Measurements from ENCODE around the gene HSP90AA1. TPM values are rescaled to one million over a fixed set of nuclear protein-coding genes. Genes with fewer than 3 reads are reported as not detected.
A peak's percentile ranks its signal among the peaks of the same experiment; 100 is the strongest.

Gene HSP90AA1
- total and polyA plus RNA-seq, 2 of the 8 experiments (the other 6 are each of a cell fraction or from before 2014, with no cell fraction given) = 339 to 878 TPM

GRCh38 chr14:102096569-102097188, 9.8 kb upstream of the HSP90AA1 start:
- H2BK5ac ChIP-seq (ENCODE audit: low read depth, low read length) = no peak overlapping the region
- H3K27ac ChIP-seq (ENCODE audit: low read depth, low read length) = no peak overlapping the region
- no peaks in the 10 kb centered on the region for H3K36me3 ChIP-seq (ENCODE audit: control insufficient read depth in 2 of 4, insufficient read depth in 4 of 4, low read length in 3 of 4)
- no peak overlapping the region for H3K9ac ChIP-seq (replicated peaks in 1 of 4; ENCODE audit: extremely low read depth in 1 of 4, low read depth in 3 of 4, low read length in 3 of 4)
- no peak overlapping the region for H3K23ac ChIP-seq (ENCODE audit: insufficient read length)
- no peak overlapping the region for H4K8ac ChIP-seq (ENCODE audit: extremely low read depth, insufficient read depth, low read length)
- H3K4me2 ChIP-seq (ENCODE audit: insufficient read depth in 1 of 2, low read depth in 2 of 2, low read length in 2 of 2) = peak overlapping the region; percentile 7 to 15; a peak in 2 of 4 replicates
- no peak overlapping the region for H3K56ac ChIP-seq (replicated peaks; ENCODE audit: insufficient read length, low read depth, low read length)
- H4K5ac ChIP-seq (ENCODE audit: insufficient read length, low read depth, low read length) = no peak overlapping the region
- FAIRE-seq = peak; percentile 39
- peak overlapping the region; percentile 83 for H2BK15ac ChIP-seq (ENCODE audit: low read length)
- H3K9me3 ChIP-seq (ENCODE audit: insufficient read depth in 2 of 2, low read depth in 1 of 2, low read length in 1 of 2) = no peaks in the 10 kb centered on the region
- H3K14ac ChIP-seq (ENCODE audit: insufficient read length) = no peak overlapping the region
- H3K18ac ChIP-seq (ENCODE audit: extremely low read depth, low read length) = peak overlapping the region; percentile 65; the same call in 1 of the 2 replicates
- H3K79me2 ChIP-seq (ENCODE audit: control insufficient read depth in 1 of 2, insufficient read depth in 2 of 2, low read length in 2 of 2) = no peaks in the 10 kb centered on the region
- DNase-seq (ENCODE audit: low read depth in 1 of 2, low spot score in 2 of 2) = peak in 1 of 2 experiments; percentile 88
- H2BK120ac ChIP-seq (replicated peaks; ENCODE audit: low read depth, low read length) = no peak overlapping the region
- H3K4me3 ChIP-seq (ENCODE audit: extremely low read depth in 1 of 4, insufficient read depth in 2 of 4, low read depth in 3 of 4, low read length in 4 of 4) = no peak overlapping the region
- H3K4ac ChIP-seq (replicated peaks; ENCODE audit: insufficient read length, low read depth, low read length) = no peak overlapping the region
- H3K4me1 ChIP-seq (replicated peaks in 1 of 4; ENCODE audit: control insufficient read depth in 3 of 4, insufficient read depth in 4 of 4, low read length in 3 of 4) = peaks cover 0 to 14% (median 9%) of the 10 kb centered on the region in 4 experiments; a peak in 6 of 7 replicates
- no peak overlapping the region for H2AK5ac ChIP-seq (ENCODE audit: low read depth, low read length)
- no peak overlapping the region for H2AFZ ChIP-seq (ENCODE audit: low read length)
- no peaks in the 10 kb centered on the region for H3K79me1 ChIP-seq (ENCODE audit: low read depth, low read length)
- H4K20me1 ChIP-seq (replicated peaks in 1 of 2; ENCODE audit: control insufficient read depth in 1 of 2, insufficient read depth in 2 of 2, low read length in 2 of 2) = peaks cover 0 to 1% of the 10 kb centered on the region in 2 experiments
- no peak overlapping the region for H4K91ac ChIP-seq (replicated peaks; ENCODE audit: insufficient read length, low read length)
- POLR2A ChIA-PET (ENCODE audit: partially characterized antibody) = interaction anchor here (0.6 to 4.1 kb wide), 10 partner anchors 8 to 691 kb away, joined by 3 to 30 read pairs (median 4); partner anchors contain the start of gene HSP90AA1
- no peak overlapping the region for H2BK20ac ChIP-seq (ENCODE audit: low read length)
- H3K23me2 ChIP-seq (ENCODE audit: low read depth, low read length) = no peaks in the 10 kb centered on the region
- no peaks in the 10 kb centered on the region for H3K27me3 ChIP-seq (replicated peaks in 1 of 4; ENCODE audit: control insufficient read depth in 3 of 4, extremely low read depth in 1 of 4, insufficient read depth in 3 of 4, low read length in 3 of 4)
- H2BK12ac ChIP-seq (ENCODE audit: low read depth, low read length) = no peak overlapping the region
- WGBS, 2 experiments (ENCODE audit: extremely low coverage in 1 of 2, insufficient coverage in 1 of 2, insufficient read length in 1 of 2, insufficient replicate concordance in 2 of 2, low coverage in 1 of 2, low lambda C conversion rate in 2 of 2, missing lambda C conversion rate in 1 of 2) = 48% methylated on average over 12 of the region's 12 CpGs; no CpG with 5 or more reads in 1 of the 2 experiments
- CTCF ChIA-PET (ENCODE audit: partially characterized antibody) = interaction anchor here (0.8 to 7.6 kb wide), 37 partner anchors 8 to 402 kb away, joined by 3 to 74 read pairs (median 5); partner anchors contain the start of gene ZNF839
- TF ChIP-seq SIX5 (IDR thresholded peaks at IDR 0.05; ENCODE audit: low read depth, low read length) (no peak), RBBP5 (IDR thresholded peaks at IDR 0.05; ENCODE audit: borderline replicate concordance, low read depth, low read length) (no peak), FOSL1 (IDR thresholded peaks at IDR 0.05; ENCODE audit: insufficient read depth, low read depth, low read length) (no peak), HDAC2 (IDR thresholded peaks at IDR 0.05; ENCODE audit: borderline replicate concordance in 1 of 2, low read depth in 2 of 2, low read length in 2 of 2) (no peak), GABPA (IDR thresholded peaks at IDR 0.05; ENCODE audit: borderline replicate concordance, insufficient read depth, low read length) (peak; percentile 46; the same call in 1 of the 2 replicates), CHD2 (IDR thresholded peaks at IDR 0.05; ENCODE audit: low read length) (no peak), YY1 (IDR thresholded peaks at IDR 0.05; ENCODE audit: low read depth, low read length) (no peak), ATF2 (IDR thresholded peaks at IDR 0.05; ENCODE audit: low read length) (no peak), ATF3 (IDR thresholded peaks at IDR 0.05; ENCODE audit: insufficient read depth, low read depth, low read length) (0 out of 2 replicates have a peak, but pooled peaks have one; percentile 26)

Data from H1 (cell line).